Activated CD8-positive, alpha-beta memory T cell treated with anti-CD3 and anti-CD28 coated beads, Interleukin-2, amount 50 U/mL, for 1 hour (primary cell): ENCODE data around the gene LRFN4.
"Not testable (repeated sequence)": the region's sequence is repeated elsewhere in the genome, so short reads cannot be mapped to it uniquely, and the experiment has no call there.

ENCODE experiments used
- DNase-seq: peaks from one replicate; pipeline ENCODE4 v3.0.0-alpha.2; 2020; ENCODE audit errors: extremely low read depth

The LRFN4 gene

DNA sequence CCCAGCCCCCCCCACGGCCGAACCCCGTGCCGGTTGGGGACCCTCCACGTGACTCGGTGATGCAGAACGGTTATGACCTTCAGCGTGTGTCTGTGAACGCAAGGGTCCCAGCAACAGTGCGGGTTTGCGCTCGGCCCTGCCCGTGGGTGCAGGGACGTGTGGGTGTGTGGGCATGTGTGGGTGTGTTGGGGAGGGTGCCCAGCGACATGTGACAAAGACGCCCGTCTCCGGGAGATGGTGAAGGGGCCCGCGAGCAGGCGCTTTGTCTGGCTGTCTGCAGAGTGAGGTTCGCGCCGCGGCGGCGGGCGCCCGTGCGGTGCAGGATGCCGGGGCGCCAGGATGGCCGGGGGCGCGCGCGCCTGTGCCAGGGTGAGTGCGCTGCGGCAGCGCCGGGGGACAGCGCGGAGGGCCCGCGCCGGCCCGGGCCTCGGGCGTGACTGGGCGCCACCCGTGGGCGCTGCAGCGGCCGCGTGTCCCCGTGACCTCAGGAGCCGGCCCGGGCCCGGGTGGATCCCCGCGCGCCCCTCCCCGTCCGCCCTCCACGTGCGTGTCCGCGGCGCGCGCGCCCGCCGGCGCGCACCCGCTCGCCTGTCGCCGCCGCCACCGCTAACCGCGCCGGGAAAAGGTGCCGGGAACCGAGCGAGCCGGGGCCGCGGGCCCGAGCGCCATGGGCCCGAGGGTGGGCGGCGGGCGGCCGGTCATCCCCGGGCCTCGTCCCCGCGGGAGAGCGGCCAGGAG is at the start of gene LRFN4:
TSS of gene LRFN4 (plus strand) at position 569 of the 738 bp plus-strand sequence. CDS start 681 bp downstream, outside the sequence.
- no peak for DNase-seq

DNA sequence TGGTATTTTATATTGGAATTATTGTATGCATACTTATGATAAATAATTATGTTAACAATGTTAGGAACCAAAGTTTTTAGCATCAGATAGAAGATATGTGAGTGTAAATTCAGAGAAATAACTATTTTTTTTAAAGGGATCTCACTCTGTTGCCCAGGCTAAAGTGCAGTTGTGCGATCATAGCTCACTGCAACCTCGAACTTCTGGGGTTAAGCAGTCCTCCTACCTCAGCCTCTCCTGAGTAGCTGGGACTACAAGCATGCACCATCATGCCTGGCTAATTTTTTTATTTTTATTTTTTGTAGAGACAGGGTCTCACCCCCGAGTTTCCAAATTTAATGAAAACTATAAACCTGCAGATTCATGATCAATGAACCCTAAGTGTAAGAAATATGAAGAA is 47.3 kb upstream of the LRFN4 start:
- no peak for DNase-seq

DNA sequence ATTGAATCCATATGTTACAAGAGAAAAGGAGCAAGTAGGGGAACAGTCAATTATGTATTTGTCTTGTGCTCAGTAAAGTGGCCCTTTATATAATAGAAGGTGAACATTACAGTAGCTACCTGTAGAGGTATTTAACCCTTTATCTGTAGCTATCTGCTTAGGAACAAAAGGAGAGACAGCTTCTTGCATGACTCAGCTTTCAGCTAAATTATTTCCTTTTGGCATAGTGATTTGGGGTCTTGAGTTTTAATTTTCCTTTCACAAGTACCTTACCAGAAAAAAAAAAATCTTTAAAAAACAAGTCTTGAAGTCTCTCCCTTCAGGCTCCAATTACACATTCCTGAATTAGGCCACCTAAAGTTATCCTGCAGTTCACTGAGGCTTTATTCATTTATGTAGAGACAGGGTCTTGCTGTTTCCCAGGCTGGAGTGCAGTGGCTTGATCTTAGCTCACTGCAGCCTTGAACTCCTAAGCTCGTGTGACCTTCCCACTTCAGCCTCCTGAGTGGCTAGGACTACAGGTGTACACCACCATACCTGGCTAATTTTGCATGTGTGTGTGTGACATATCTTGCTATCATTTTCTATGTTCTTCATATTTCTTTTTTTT is 46.2 kb upstream of the LRFN4 start:
- DNase-seq = no peak

DNA sequence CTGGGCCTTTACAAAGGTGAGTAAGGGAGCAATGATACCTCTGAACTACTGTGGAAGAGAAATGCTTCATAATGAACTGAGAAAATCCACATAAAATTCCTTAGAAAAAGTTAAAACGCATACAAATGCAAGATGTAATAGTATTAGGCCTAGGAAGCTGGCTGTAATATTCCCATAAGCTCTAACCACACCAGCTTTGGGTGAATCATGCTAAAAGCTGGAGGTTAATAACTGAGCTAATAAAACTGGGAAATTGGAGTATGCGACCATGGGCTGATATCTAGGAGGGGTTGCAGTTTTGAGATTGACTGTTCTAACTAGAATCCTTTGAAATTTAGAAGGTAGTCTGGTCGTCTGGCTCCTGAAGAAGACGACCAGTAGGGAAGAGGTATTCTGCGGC is 42.2 kb upstream of the LRFN4 start:
- no peak for DNase-seq

DNA sequence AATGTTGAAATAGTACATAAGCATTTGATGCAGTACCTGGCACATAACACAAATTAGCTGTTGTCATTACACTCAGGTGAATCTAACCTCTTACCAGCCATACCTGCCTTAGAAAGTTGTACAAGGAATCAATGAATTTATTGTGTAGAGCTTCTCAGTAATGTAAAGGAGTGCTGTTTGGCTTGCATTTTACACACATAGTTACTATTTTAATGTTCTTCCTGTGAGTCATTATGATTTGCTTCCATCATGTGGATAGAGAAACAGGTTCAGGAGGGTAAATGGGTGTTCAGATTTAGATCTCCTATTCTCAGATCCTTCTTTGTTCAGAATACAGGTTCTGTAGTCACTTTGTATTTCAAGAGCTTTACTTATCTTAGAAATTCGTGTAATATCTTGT is 41.2 kb upstream of the LRFN4 start:
- DNase-seq = no peak

DNA sequence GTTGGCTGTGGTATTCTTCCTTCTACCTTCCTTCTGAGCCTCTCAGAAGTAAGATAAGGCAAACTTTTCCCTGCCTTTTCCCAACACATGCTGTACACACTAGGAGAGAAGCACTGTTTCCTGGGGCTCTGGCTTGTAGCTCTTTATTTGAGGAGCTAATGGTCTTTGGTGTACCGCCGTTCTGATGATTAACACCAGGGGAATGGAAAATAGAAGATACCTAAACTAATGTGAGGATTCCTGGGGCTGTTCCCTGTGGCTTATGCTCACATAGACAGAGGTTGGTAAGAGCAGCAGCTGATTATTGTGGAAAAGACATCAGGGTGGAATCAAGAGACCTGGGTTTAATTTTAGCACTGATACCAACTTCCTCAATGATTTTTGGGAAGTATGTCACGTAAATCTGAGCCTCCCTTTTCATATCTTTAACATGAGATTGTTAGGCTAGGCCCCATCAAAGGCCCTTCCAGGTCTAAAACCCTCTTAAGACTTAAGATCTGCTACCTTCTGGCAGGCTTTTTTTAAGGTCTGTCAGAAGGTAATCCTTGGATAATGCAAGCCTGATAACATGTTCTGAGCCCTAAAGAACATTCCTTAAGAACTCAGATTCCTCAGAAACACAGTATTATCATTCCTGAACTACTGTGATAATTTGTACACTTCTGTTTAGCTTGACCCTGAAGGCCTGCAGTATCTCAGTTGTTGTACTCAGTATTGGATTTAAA is 38.5 kb upstream of the LRFN4 start:
- no peak for DNase-seq

DNA sequence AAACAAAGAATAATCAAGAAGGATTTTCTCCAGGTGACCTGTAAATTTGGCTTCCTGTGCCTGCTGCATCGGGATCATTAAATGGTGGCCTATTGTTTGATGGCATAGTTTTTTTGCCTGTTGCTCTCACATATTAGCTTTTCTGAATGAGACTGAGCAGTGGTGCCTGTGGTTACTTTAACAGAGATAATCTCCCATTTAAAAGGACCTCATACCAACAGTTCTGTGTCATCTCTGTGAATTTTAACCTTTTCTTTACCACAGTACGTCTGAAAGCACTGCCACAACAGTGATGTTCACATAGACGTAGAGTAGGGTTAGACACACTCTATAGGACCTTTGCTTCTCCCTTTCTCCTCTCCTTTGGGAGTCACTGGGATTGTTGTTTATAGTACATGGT is 36.5 kb upstream of the LRFN4 start:
- no peak for DNase-seq

DNA sequence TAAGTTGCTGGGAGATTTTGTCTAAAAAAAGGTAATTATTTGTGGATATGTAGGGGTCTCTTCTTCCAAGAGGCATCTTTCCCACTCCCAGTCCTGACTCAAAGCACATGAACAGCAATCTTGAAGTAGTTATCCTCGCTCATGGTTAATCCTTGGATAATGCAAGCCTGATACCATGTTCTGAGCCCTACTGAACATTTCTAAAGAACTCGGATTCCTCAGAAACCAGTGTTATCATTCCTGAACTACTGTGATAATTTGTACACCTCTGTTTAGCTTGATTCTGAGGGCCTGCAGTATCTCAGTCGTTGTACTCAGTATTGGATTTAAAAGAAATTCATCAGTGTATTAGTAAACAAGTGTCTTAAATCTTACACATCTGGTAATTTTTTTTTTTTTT is 36.0 kb upstream of the LRFN4 start:
- DNase-seq = no peak

DNA sequence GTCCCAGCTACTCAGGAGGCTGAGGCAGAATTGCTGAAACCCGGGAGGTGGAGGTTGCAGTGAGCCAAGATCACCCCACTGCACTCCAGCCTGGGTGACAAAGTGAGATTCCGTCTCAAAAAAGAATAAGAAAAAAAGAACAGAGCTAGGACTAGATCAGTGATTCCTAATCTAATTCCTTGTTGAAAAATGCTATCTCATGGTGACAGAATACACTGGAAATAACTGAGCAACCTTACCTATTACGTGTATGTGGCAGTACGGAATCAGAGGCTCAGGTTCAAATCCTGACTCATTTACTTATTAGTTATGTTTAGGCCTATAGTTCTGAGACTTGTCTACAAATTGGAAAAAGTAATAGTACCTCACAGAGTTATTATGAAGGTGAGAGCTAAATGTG is 33.2 kb upstream of the LRFN4 start:
- no peak for DNase-seq

DNA sequence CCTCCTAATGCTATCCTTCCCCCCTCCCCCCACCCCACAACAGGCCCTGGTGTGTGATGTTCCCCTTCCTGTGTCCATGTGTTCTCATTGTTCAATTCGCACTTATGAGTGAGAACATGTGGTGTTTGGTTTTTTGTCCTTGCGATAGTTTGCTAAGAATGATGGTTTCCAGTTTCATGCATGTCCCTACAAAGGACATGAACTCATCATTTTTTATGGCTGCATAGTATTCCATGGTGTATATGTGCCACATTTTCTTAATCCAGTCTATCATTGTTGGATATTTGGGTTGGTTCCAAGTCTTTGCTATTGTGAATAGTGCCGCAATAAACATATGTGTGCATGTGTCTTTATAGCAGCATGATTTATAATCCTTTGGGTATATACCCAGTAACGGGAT is 32.3 kb upstream of the LRFN4 start:
- not testable (repeated sequence) for DNase-seq

DNA sequence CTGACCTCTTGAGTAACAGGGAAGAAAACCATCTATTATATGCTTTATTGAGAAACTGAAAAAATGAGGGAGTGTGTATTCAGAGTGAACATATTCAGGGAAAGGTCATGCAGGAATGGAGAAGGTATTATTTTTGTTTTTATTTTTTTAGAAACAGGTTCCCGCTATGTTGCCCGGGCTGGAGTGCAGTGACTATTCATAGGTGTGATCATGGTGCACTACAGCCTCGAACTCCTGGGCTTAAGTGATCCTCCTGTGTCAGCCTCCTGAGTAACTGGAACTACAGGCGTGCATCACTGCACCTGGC is 22.4 kb upstream of the LRFN4 start:
- no peak for DNase-seq

DNA sequence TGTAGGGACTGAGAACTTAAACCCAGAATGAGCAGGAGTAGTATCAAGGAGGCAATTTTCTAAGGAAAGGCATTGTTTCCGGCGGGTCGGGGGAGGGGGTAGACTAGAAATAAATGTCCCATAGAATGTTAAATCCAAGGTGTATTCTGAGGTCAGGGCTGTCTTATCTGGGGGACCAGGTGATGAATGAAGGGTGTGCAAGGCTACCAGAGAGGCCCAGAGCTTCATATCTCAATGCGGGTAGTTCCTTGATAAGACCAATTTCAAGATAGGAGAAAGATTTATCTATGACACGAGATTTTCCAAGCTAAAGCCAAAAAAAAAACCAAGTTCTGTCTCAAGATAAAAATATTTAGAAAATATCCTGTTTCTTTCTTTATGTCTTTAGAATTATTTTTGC is 21.9 kb upstream of the LRFN4 start:
- DNase-seq = no peak

DNA sequence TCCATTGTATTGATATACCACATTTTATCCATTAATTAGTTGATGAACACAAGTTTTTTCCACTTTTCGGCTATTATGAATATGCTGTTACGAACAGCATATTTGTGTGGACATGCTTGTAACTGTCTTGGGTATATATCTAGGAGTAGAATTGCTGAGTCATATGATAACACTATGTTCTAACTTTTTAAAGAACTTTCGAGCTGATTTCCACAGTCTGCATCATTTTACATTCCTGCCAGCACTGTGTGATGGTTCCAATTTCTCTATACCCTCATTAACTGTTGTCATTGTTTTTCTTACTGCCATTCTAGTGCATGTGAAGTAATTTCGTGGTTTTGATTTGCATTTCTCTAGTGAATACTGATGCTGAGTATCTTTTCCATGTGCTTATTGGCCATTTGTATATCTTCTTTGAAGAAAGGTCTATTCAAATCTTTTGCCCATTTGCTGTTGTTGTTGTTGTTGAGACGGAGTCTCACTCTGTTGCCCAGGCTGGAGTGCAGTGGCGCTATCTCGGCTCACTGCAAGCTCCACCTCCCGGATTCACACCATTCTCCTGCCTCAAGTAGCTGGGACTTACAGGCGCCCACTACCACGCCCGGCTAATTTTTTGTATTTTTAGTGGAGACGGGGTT is 21.0 kb upstream of the LRFN4 start:
- DNase-seq = no peak

DNA sequence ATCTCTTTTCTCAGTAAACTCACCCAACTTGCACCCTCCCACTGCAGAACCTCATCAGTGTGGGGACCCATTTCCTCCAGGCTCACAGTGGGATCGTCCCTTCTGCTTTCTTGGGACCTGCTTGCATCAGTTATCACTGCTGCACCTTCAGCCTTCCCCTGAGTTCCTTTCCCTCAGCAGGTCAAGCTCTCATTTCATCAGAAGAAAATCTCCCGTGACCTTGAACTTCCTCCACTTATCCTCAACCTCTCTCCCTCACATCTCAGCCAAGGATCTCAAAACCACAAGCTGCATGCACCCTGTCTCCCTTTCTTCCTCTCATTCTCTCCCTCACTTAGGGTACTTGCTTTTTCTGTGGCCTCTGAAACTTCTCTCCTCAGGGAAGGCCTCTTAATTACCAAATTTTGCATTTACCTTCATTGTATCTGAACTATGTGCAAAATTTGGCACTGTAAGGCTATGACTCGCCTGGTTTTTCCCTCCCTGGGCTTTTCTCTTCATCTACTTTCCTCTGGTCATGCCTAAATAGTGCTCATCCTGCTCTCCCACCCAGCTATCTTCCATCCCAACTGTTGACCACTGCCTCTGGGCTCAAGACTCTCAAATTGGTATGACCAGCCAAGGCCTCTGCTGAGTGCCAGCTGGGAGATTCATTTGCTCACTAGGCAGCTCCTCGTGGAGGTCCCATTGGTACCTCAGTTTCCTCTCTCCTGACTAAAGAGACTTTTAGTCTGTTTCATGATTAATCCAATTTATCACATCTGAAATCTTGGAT is 16.4 kb upstream of the LRFN4 start:
- no peak for DNase-seq

DNA sequence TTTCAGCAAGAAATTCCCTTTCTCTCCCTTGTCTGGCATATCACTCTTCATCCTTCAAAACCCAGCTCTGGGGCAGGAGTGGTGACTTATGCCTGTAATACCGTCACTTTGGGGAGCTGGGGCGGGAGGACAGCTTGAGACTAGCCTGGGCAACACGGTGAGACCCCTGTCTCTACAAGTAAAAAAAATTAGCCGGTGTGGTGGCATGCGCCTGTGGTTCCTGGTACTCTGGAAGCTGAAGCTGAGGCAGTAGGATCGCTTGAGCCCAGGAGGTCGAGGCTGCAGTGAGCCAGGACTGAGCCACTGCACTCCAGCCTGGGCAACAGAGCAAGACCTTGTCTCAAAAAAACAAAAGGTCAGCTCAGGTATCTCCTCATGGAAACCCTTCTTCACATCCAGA is 15.0 kb upstream of the LRFN4 start:
- DNase-seq = no peak

DNA sequence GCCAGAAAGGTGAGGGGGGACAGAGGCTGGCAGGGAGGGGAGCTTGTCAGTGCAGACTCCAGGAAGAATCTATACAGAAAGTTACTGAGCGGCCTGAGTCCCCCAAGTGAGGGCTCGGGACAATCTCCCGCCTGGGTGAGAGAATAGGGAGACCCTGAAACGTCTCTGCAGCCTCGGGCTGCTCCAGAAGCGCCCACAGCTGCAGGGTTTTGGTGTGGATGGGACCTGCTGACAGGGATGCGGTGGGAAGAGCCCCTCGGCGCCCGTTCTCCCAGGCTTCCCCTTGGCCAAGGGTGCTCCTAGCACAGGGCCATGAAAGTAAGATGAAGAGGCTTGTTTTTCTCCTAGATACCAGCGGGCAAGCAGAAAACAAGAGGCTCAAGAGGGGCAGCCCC is 14.4 kb upstream of the LRFN4 start:
- no peak for DNase-seq

DNA sequence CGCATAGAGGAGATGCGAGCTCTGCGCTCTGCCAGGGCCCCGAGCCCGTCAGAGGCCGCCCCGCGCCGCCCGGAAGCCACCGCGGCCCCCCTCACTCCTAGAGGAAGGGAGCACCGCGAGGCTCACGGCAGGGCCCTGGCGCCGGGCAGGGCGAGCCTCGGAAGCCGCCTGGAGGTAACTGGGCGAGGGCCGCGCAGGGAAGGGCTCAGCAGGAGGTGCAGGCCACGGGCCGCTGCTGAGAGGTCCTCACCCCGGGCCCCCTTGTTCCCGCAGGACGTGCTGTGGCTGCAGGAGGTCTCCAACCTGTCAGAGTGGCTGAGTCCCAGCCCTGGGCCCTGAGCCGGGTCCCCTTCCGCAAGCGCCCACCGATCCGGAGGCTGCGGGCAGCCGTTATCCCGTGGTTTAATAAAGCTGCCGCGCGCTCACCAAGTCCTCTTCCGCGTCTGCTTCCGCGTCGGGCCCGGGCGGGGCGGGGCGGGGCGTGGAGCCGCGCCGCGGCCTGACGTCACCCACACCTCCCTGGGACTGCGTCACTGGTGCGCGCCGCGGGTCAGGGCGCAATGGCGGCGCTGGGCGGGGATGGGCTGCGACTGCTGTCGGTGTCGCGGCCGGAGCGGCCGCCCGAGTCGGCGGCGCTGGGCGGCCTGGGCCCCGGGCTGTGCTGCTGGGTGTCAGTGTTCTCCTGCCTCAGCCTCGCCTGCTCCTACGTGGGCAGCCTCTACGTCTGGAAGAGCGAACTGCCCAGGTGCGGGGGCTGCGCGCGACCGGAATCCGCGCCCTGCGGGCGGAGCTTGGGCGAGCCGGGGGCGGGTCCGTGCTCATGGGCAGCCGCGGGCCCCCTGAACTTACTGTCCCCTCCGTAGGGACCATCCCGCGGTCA is 13.7 kb upstream of the LRFN4 start, which contains the start of gene RCE1:
TSS of gene RCE1 (plus strand) at position 546 of the 880 bp plus-strand sequence. CDS start at position 561, 15 bp downstream.
- DNase-seq = peak; percentile 63

DNA sequence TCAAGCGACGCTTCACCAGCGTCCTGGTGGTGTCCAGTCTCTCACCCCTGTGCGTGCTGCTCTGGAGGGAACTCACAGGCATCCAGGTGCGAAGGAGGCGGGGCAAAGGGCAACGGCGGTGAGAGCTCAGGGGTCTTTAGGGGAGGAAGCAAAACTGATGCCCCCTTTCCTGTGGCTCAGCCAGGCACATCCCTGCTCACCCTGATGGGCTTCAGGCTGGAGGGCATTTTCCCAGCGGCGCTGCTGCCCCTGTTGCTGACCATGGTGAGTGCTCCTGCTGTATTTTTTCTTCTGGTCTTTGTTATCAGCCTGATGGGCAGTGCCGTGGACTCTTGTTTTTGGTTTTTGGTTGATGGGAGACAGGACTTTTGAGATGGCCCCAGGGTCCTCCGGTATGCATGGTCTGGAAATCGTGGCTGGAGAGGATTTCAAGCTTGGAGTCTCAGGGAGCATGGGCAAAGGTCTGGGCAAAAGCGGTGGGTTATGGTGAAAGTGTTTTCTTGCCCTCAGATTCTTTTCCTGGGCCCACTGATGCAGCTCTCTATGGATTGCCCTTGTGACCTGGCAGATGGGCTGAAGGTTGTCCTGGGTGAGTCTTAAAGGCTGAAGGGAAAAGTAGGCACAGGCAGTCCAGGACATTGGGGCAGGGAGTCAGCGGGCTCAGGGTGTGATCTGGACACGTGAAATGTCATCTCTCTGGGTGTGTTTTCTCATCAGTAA is 12.9 kb upstream of the LRFN4 start:
- DNase-seq = no peak

DNA sequence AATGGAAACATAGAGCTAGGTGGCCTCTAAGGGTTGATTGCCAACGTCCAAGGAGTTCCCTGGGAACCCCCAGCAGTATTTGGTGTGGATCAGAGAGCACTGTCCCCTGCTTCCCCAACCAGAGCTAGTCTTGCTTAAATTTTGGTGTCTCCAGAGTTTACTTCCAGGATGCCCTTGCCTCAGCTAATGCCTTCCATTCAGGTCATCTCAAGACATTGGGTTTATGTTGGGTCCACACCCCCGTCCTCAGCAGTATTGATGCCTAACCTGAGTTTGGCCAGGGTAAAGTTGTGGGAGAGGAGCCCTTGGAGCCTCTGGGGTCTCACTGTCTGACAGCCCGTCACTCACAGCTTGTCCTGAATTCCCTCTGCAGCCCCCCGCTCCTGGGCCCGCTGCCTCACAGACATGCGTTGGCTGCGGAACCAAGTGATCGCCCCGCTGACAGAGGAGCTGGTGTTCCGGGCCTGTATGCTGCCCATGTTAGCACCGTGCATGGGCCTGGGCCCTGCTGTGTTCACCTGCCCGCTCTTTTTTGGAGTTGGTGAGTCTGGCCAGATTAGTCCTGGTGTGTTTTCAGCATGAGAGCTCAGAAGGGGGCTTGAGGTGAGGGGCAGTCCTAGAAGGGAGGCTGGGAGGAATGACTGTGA is 12.2 kb upstream of the LRFN4 start:
- DNase-seq = no peak
